Inflammatory macrophage treated with lipopolysaccharide for 4 hours (primary cell): ENCODE data around the gene CHST8.

Source experiments
- DNase-seq: peaks from one replicate; pipeline ENCODE4 v3.0.0-alpha.2; 2020

Gene CHST8

GRCh38 chr19:33818411-33818810, 196.7 kb downstream of the CHST8 start:
- no peak for DNase-seq

GRCh38 chr19:33819078-33819477, 197.3 kb downstream of the CHST8 start:
- peak; percentile 18 for DNase-seq

GRCh38 chr19:33819506-33819879, 197.7 kb downstream of the CHST8 start:
- DNase-seq, result no peak

GRCh38 chr19:33819880-33820781, 198.4 kb downstream of the CHST8 start:
- peak; percentile 85 for DNase-seq

- DNase-seq, result no peak
Measured at GRCh38 chr19:33821871-33822270, 200.1 kb downstream of the CHST8 start.
